SK-N-SH (cell line): ENCODE results near the gene SERPINB2.

ENCODE experiments used
- CTCF ChIP-seq: fragments of 200-600 bp; sonication (generic); IDR thresholded peaks from 2 replicates; pipeline ENCODE4 v1.6.1; 2017; ENCODE audit warnings: antibody characterized with exemption, mild to moderate bottlenecking, moderate library complexity
- ELF1 ChIP-seq: IDR thresholded peaks from 2 replicates; pipeline ENCODE4 v1.4.0; 2012
- EP300 ChIP-seq, 2 experiments: IDR thresholded peaks; 2 replicates each; pipeline versions ENCODE4 v1.4.0 to v1.6.1; 2012; ENCODE audit warnings: borderline replicate concordance in 1 of 2, low read depth in 1 of 2, low read length in 1 of 2
- EZH2phosphoT487 ChIP-seq: fragments of 200-600 bp; sonication (generic); IDR thresholded peaks from 2 replicates; pipeline ENCODE4 v1.6.1; 2017; ENCODE audit warnings: low read depth, mixed run types, mild to moderate bottlenecking, antibody characterized with exemption, moderate library complexity, borderline replicate concordance
- FOSL2 ChIP-seq: IDR thresholded peaks from 2 replicates; pipeline ENCODE4 v1.4.0; 2012; ENCODE audit warnings: low read depth, mild to moderate bottlenecking, moderate library complexity, borderline replicate concordance
- MXI1 ChIP-seq: IDR thresholded peaks from 2 replicates; pipeline ENCODE4 v1.6.1; 2012; ENCODE audit warnings: mild to moderate bottlenecking, low read depth, low read length, improper control_type of control experiment
- RAD21 ChIP-seq: IDR thresholded peaks from 2 replicates; pipeline ENCODE4 v1.6.1; 2012; ENCODE audit warnings: mild to moderate bottlenecking, low read length
- SMC3 ChIP-seq: IDR thresholded peaks from 2 replicates; pipeline ENCODE4 v1.6.1; 2012; ENCODE audit warnings: low read depth, low read length, improper control_type of control experiment
- TAF1 ChIP-seq: IDR thresholded peaks from 2 replicates; pipeline ENCODE4 v1.6.1; 2012; ENCODE audit warnings: low read depth, mild to moderate bottlenecking, low read length, moderate library complexity, borderline replicate concordance
- USF1 ChIP-seq: IDR thresholded peaks from 2 replicates; pipeline ENCODE4 v1.4.0; 2012; ENCODE audit warnings: low read depth, borderline replicate concordance
- TF ChIP-seq, protein P1 (sequence below): fragments of 150-350 bp; IDR thresholded peaks from 2 replicates; pipeline ENCODE4 v1.6.1; 2016; ENCODE audit warnings: mild to moderate bottlenecking, low read depth, low read length

- TF ChIP-seq CTCF (no peak), RAD21 (no peak), TAF1 (no peak), USF1 (no peak), SMC3 (no peak), ELF1 (no peak), EP300 (IDR thresholded peaks at IDR 0.05; ENCODE audit: borderline replicate concordance in 1 of 2, low read depth in 1 of 2, low read length in 1 of 2) (no peak), MXI1 (no peak), FOSL2 (peak; percentile 46; the same call in 1 of the 2 replicates), EZH2phosphoT487 (no peak)
- TF ChIP-seq, protein P1, sequence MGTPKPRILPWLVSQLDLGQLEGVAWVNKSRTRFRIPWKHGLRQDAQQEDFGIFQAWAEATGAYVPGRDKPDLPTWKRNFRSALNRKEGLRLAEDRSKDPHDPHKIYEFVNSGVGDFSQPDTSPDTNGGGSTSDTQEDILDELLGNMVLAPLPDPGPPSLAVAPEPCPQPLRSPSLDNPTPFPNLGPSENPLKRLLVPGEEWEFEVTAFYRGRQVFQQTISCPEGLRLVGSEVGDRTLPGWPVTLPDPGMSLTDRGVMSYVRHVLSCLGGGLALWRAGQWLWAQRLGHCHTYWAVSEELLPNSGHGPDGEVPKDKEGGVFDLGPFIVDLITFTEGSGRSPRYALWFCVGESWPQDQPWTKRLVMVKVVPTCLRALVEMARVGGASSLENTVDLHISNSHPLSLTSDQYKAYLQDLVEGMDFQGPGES: no peak
These were observed 17.7 kb upstream of the SERPINB2 start for GRCh38 chr18:63869851-63870250.
